ENCODE data around the gene DAB2. TPM values are rescaled to one million over a fixed set of nuclear protein-coding genes. Genes with fewer than 3 reads are reported as not detected.

Gene DAB2
- total and polyA plus RNA-seq, 8 donors, result 3.1 to 74.4 (median 35.7) TPM

DNA sequence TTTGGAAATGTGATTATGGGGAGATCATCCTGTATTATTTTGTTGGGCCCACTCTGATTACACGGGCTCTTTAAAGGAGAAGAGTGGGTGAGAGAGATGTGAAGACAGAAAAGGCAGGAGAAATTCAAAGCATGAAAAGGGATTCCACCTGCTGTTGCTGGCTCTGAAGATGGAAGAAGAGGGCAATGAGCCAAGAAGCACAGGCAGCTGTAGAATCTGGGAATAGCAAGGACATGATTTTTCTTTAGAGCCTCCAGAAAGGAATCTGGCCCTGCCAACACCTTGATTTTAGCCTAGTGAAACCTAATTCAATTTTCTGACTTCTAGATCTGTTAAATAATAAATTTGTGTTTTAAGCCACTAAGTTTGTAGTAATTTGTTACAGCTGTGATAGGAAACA lies 71.8 kb downstream of the DAB2 start:
- no peak for TF ChIP-seq POLR2A (IDR thresholded peaks at IDR 0.05)
- TF ChIP-seq EP300 (IDR thresholded peaks at IDR 0.05), result no peak
- TF ChIP-seq, protein P1, sequence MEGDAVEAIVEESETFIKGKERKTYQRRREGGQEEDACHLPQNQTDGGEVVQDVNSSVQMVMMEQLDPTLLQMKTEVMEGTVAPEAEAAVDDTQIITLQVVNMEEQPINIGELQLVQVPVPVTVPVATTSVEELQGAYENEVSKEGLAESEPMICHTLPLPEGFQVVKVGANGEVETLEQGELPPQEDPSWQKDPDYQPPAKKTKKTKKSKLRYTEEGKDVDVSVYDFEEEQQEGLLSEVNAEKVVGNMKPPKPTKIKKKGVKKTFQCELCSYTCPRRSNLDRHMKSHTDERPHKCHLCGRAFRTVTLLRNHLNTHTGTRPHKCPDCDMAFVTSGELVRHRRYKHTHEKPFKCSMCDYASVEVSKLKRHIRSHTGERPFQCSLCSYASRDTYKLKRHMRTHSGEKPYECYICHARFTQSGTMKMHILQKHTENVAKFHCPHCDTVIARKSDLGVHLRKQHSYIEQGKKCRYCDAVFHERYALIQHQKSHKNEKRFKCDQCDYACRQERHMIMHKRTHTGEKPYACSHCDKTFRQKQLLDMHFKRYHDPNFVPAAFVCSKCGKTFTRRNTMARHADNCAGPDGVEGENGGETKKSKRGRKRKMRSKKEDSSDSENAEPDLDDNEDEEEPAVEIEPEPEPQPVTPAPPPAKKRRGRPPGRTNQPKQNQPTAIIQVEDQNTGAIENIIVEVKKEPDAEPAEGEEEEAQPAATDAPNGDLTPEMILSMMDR (IDR thresholded peaks at IDR 0.05), result no peak
- TF ChIP-seq POLR2AphosphoS5 (IDR thresholded peaks at IDR 0.05), result no peak
- no peak overlapping the region for H3K27ac ChIP-seq
- no peak overlapping the region for H3K4me3 ChIP-seq
- no peaks in the 10 kb centered on the region for H3K36me3 ChIP-seq
- WGBS, 5 donors, result 78 to 96% (median 84%) methylated on average over 1 of the region's 1 CpG
- DNase-seq, result peak in 1 of 2 donors; percentile 35
- no peaks in the 10 kb centered on the region for H3K4me1 ChIP-seq
- H3K27me3 ChIP-seq, result no peaks in the 10 kb centered on the region
- peaks cover 0 to 21% (median 12%) of the 10 kb centered on the region in 4 donors for H3K9me3 ChIP-seq
- intact Hi-C loops (cut with DNase I; ENCODE audit: low total_unique reads), result no loop called here

DNA sequence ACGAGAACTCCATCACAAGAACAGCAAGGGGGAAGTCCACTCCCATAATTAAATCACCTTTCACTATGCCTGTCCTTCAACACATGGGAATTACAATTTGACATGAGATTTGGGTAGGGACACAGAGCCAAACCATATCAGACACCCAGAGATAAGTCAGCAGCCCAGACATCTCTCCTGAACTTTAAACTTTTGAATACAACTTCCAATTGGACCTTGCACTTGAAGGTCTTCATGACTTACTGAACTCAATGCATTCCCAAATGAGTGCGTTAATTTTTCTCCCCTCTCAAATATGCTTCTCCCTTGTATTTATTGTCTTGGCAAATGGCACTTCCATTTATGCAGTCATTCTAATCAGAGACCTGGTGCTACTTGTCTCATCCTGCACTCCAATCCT lies 72.6 kb downstream of the DAB2 start:
- Histone ChIP-seq H3K4me3 (no peak overlapping the region), H3K36me3 (no peaks in the 10 kb centered on the region), H3K27ac (no peak overlapping the region), H3K27me3 (no peaks in the 10 kb centered on the region), H3K4me1 (no peaks in the 10 kb centered on the region), H3K9me3 (peaks cover 0 to 21% (median 12%) of the 10 kb centered on the region in 4 donors)
- TF ChIP-seq POLR2A (IDR thresholded peaks at IDR 0.05) (no peak), EP300 (IDR thresholded peaks at IDR 0.05) (no peak), POLR2AphosphoS5 (IDR thresholded peaks at IDR 0.05) (no peak)
- TF ChIP-seq, protein P1 (IDR thresholded peaks at IDR 0.05), result no peak
- 76 to 94% (median 81%) methylated on average over 2 of the region's 2 CpGs for WGBS, 5 donors
- intact Hi-C loops (cut with DNase I; ENCODE audit: low total_unique reads), result no loop called here
- DNase-seq, result no peak

DNA sequence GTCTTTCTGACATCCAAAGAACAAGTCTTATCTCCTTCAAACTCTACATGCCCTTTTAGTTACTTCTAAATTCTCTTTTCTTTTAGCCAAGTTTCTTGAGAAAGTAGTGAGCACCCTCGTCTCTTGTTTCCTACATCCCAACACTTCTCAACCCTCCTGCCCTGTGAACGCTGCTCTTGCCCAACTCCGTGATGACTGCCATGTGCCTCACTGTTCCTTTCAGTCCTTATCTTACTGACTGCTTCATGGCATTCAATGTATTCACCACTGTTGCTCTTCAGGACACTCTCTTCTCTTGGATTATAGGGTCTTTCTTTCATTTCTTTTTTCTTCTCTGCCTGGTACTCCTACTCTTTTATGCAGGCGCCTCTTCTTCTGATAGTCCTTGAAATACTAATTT lies 75.3 kb downstream of the DAB2 start:
- Histone ChIP-seq H3K9me3 (peaks cover 0 to 21% (median 12%) of the 10 kb centered on the region in 4 donors), H3K4me3 (no peak overlapping the region), H3K27me3 (no peaks in the 10 kb centered on the region), H3K4me1 (no peaks in the 10 kb centered on the region), H3K27ac (no peak overlapping the region), H3K36me3 (no peaks in the 10 kb centered on the region)
- TF ChIP-seq, protein P1 (IDR thresholded peaks at IDR 0.05), result no peak
- no peak for DNase-seq
- WGBS, 5 donors, result 86 to 91% (median 89%) methylated on average over 4 of the region's 4 CpGs
- intact Hi-C loops (cut with DNase I; ENCODE audit: low total_unique reads), result no loop called here

DNA sequence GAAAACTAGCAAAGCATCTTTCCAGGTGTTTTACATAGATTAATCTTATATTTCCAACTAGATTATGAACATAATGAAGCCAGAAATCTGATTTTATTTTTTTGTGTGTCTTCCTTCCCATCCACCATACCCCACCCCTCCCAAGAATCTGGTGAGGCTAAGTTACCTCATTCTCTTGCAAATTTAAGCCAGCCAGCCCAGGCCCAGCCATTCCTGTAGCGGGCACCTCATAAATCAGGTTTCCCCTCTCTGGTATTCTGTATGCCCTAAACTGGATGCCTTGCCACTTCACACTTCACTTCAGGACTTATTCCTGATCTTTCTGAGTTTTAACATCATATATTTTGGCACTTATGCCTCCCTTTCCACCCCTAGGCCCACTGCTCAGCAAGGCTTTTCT lies 82.3 kb downstream of the DAB2 start:
- Histone ChIP-seq H3K36me3 (no peaks in the 10 kb centered on the region), H3K4me1 (no peaks in the 10 kb centered on the region), H3K27me3 (no peaks in the 10 kb centered on the region), H3K27ac (no peak overlapping the region), H3K4me3 (no peak overlapping the region), H3K9me3 (no peaks in the 10 kb centered on the region)
- DNase-seq, result no peak
- TF ChIP-seq EP300 (IDR thresholded peaks at IDR 0.05) (no peak), POLR2AphosphoS5 (IDR thresholded peaks at IDR 0.05) (no peak), POLR2A (IDR thresholded peaks at IDR 0.05) (no peak)
- intact Hi-C loops (cut with DNase I; ENCODE audit: low total_unique reads), result no loop called here
- WGBS, 5 donors, result 100% methylated on average over 1 of the region's 1 CpG

DNA sequence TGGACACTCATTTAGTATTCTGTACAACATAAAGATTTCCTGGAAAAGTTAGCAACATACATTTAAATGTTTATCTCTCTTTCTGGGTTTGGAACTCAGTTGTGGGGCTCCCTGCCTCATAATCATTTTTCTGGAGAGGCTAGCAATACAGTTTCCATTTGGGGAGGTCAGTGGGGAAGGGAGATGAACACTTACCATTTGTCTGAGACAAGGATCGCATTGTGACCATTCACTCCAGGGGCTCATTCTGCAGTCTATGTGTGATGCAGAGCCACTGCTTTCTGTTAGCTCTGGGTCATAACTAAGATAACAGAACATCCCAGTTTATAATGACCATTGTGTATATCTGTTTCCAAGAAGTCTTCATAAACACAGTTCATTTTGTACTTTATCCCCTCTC lies 82.9 kb downstream of the DAB2 start:
- H3K36me3 ChIP-seq, result no peaks in the 10 kb centered on the region
- DNase-seq, result peak in 1 of 2 donors; percentile 59
- no peak overlapping the region for H3K4me3 ChIP-seq
- no peaks in the 10 kb centered on the region for H3K9me3 ChIP-seq
- H3K27ac ChIP-seq, result no peak overlapping the region
- TF ChIP-seq EP300 (IDR thresholded peaks at IDR 0.05), result no peak
- TF ChIP-seq POLR2AphosphoS5 (IDR thresholded peaks at IDR 0.05), result no peak
- TF ChIP-seq, protein P1 (IDR thresholded peaks at IDR 0.05), result no peak
- no peak for TF ChIP-seq POLR2A (IDR thresholded peaks at IDR 0.05)
- WGBS, 5 donors, result 75 to 94% (median 83%) methylated on average over 1 of the region's 1 CpG
- H3K4me1 ChIP-seq, result no peaks in the 10 kb centered on the region
- H3K27me3 ChIP-seq, result no peaks in the 10 kb centered on the region
- intact Hi-C loops (cut with DNase I; ENCODE audit: low total_unique reads), result no loop called here
